ENCODE measurements around the gene GMDS. TPM values are rescaled to one million over a fixed set of nuclear protein-coding genes. Genes with fewer than 3 reads are reported as not detected.

Gene GMDS
- total and polyA plus RNA-seq, 11 donors, result 4.5 to 10.7 (median 7.0) TPM

- no peak for ATAC-seq
These were observed 166.5 kb downstream of the GMDS start for GRCh38 chr6:2078888-2079287.

GRCh38 chr6:2077826-2078225 is 167.6 kb downstream of the GMDS start:
- Histone ChIP-seq H3K36me3 (no peaks in the 10 kb centered on the region), H3K4me3 (no peak overlapping the region), H3K27me3 (no peaks in the 10 kb centered on the region), H3K4me1 (no peaks in the 10 kb centered on the region), H3K9me3 (peaks cover 0 to 23% (median 11%) of the 10 kb centered on the region in 12 donors), H3K27ac (no peak overlapping the region)
- ATAC-seq, result no peak
- 86 to 93% (median 91%) methylated on average over 1 of the region's 1 CpG for WGBS, 4 donors
- no peak for DNase-seq
- intact Hi-C loops (cut with DNase I), result no loop called here
- TF ChIP-seq CTCF (IDR thresholded peaks at IDR 0.05) (no peak), POLR2A (IDR thresholded peaks at IDR 0.05) (no peak)

More at GRCh38 chr6:2078888-2079287, 166.5 kb downstream of the GMDS start:
- Histone ChIP-seq H3K9me3 (peaks cover 0 to 23% (median 11%) of the 10 kb centered on the region in 12 donors), H3K4me1 (no peaks in the 10 kb centered on the region), H3K27ac (no peak overlapping the region), H3K4me3 (no peak overlapping the region), H3K27me3 (no peaks in the 10 kb centered on the region), H3K36me3 (no peaks in the 10 kb centered on the region)
- 63 to 71% (median 68%) methylated on average over 1 of the region's 1 CpG for WGBS, 4 donors
- intact Hi-C loops (cut with DNase I), result no loop called here
- TF ChIP-seq CTCF (IDR thresholded peaks at IDR 0.05) (no peak), POLR2A (IDR thresholded peaks at IDR 0.05) (no peak)
- no peak for DNase-seq

GRCh38 chr6:2073476-2073875 is 171.9 kb downstream of the GMDS start:
- no peak overlapping the region for H3K4me3 ChIP-seq
- intact Hi-C loops (cut with DNase I), result no loop called here
- TF ChIP-seq CTCF (IDR thresholded peaks at IDR 0.05) (no peak), POLR2A (IDR thresholded peaks at IDR 0.05) (no peak)
- DNase-seq (no peak), ATAC-seq (no peak)
- peaks cover 0 to 9% (median 0%) of the 10 kb centered on the region in 12 donors for H3K9me3 ChIP-seq
- no peak overlapping the region for H3K27ac ChIP-seq
- no peaks in the 10 kb centered on the region for H3K27me3 ChIP-seq
- WGBS, 4 donors, result 69 to 76% (median 75%) methylated on average over 2 of the region's 2 CpGs
- H3K36me3 ChIP-seq, result peaks cover 0 to 3% (median 0%) of the 10 kb centered on the region in 9 donors
- H3K4me1 ChIP-seq, result peaks cover 0 to 5% (median 0%) of the 10 kb centered on the region in 12 donors

GRCh38 chr6:2072453-2072852 is 173.0 kb downstream of the GMDS start:
- no peak for ATAC-seq
- TF ChIP-seq POLR2A (IDR thresholded peaks at IDR 0.05) (no peak), CTCF (IDR thresholded peaks at IDR 0.05) (no peak)
- H3K4me1 ChIP-seq, result peaks cover 0 to 5% (median 0%) of the 10 kb centered on the region in 12 donors
- DNase-seq, result no peak
- no peak overlapping the region for H3K4me3 ChIP-seq
- intact Hi-C loops (cut with DNase I), result no loop called here
- no peak overlapping the region for H3K27ac ChIP-seq
- H3K9me3 ChIP-seq, result peaks cover 0 to 7% (median 0%) of the 10 kb centered on the region in 12 donors
- H3K27me3 ChIP-seq, result no peaks in the 10 kb centered on the region
- peaks cover 0 to 3% (median 0%) of the 10 kb centered on the region in 9 donors for H3K36me3 ChIP-seq

Measured in heart left ventricle (tissue), 16 donors.